Coronary artery (tissue), 2 donors: ENCODE data around the gene GNA14.
"Not testable (repeated sequence)": the region's sequence is repeated elsewhere in the genome, so short reads cannot be mapped to it uniquely, and the experiment has no call there.

Experiments used
- DNase-seq: peaks from one replicate; pipeline ENCODE4 v3.0.0-alpha.2; 2017; ENCODE audit warnings: low spot score
- H3K27ac ChIP-seq, 2 donors: fragments of 200-600 bp; sonication (generic); one replicate each; pipeline ENCODE4 v1.5.1; 2016 to 2019
- H3K4me3 ChIP-seq: fragments of 200-600 bp; sonication (generic); 2 replicates; pipeline ENCODE4 v1.5.1; 2016; ENCODE audit warnings: mild to moderate bottlenecking, moderate library complexity
- TF ChIP-seq, protein P1 (sequence below): fragments of 200-600 bp; sonication (generic); IDR thresholded peaks from one replicate; pipeline ENCODE4 v1.5.1; 2019; ENCODE audit warnings: antibody characterized with exemption

The GNA14 gene

DNA sequence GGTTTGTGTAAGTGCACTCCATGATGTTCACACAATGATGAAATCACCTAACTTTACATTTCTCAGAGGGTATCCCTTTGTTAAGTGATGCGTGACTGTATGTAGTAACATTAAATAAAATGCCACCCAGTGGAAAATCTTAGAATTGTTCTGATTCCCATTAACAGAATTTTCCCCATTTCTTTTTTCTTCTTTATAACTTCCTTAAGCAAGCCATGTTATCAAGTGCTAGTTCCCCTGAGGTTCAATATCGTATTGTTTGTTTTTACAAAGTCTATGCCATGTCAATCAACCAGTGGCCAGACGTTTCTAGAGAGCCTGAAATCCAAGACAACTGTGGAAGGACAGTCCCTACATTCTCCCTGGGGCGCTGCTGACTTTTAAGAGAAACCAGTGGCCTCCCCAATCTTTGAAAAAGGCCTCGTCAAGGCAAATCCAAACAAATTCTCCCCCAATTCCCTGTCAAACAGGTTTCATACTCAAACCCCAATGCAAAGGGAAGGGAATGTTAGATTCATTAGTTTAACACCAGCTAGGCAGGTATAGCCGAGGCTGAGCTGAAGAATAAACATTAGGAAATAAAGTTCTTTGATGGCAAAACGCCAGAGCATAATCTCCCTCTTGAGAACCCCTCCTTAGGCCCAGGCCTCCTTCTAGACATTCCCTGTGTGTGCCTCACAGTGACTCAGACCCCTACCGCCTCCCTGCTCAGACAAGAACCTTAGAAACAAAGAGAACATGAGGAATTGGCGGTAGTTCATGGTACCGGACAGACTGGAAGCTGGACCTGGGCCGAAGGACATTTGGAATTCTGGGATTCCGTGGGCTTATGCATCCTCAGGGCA, 198.7 kb downstream of the GNA14 start:
- TF ChIP-seq, protein P1, sequence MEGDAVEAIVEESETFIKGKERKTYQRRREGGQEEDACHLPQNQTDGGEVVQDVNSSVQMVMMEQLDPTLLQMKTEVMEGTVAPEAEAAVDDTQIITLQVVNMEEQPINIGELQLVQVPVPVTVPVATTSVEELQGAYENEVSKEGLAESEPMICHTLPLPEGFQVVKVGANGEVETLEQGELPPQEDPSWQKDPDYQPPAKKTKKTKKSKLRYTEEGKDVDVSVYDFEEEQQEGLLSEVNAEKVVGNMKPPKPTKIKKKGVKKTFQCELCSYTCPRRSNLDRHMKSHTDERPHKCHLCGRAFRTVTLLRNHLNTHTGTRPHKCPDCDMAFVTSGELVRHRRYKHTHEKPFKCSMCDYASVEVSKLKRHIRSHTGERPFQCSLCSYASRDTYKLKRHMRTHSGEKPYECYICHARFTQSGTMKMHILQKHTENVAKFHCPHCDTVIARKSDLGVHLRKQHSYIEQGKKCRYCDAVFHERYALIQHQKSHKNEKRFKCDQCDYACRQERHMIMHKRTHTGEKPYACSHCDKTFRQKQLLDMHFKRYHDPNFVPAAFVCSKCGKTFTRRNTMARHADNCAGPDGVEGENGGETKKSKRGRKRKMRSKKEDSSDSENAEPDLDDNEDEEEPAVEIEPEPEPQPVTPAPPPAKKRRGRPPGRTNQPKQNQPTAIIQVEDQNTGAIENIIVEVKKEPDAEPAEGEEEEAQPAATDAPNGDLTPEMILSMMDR, result no peak
- no peak overlapping the region for H3K4me3 ChIP-seq
- no peak for DNase-seq
- no peak overlapping the region for H3K27ac ChIP-seq

DNA sequence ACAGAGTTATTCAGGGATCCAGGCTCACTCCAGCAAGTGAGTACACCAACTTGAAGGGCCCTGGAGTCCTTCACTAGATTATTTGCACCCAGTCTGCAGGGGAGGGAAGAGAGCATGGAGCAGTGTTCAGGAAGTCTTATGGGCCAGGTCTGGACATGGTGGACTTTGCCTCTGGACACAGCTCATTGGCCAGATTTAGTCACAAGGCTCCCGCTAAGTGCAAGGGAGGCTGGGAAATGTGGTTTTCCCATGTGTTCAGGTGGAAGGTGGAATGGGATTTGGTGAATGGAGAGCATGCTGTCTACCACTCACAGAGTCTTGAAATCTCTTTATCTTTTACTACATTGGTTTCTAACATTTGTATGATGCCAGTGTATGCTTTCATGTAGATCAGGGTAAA, 200.5 kb downstream of the GNA14 start:
- H3K27ac ChIP-seq, result no peak overlapping the region
- TF ChIP-seq, protein P1, result no peak
- DNase-seq, result no peak
- H3K4me3 ChIP-seq, result no peak overlapping the region

DNA sequence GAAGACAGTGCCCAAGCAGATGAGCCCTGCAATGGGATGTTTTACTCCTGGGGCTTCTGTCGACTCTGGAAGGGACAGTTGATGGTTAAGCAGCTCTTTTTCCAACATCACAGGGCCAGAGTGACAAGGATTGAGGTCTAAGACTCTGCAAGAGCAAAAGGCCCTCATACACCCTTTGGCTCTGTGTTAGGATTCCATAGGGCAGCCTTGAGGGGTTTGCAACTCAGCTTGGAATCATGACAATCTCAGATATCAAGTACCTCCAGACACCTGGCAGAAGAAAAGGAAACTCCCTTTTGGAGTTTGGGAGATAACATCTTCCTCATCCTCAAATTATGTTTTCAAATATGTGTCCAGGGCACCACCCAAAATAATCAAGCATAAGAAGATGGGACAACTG, 205.7 kb downstream of the GNA14 start:
- TF ChIP-seq, protein P1, result no peak
- no peak overlapping the region for H3K4me3 ChIP-seq
- H3K27ac ChIP-seq, result no peak overlapping the region
- DNase-seq, result no peak

DNA sequence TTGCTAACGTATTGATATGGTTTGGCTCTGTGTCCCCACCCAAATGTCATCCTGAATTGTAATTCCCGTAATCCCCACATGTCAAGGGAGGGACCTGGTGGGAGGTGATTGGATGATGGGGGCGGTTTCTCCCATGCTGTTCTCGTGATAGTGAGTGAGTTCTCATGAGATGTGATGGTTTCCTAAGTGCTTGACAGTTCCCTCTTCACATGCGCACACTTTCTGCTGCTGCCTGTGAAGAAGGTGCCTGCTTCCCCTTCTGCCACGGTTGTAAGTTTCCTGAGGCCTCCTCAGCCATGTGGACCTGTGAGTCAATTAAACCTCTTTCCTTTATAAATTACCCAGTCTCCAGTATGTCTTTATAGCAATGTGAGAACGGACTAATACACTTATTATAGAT, 207.0 kb downstream of the GNA14 start:
- DNase-seq, H3K27ac ChIP-seq: not testable (repeated sequence)

DNA sequence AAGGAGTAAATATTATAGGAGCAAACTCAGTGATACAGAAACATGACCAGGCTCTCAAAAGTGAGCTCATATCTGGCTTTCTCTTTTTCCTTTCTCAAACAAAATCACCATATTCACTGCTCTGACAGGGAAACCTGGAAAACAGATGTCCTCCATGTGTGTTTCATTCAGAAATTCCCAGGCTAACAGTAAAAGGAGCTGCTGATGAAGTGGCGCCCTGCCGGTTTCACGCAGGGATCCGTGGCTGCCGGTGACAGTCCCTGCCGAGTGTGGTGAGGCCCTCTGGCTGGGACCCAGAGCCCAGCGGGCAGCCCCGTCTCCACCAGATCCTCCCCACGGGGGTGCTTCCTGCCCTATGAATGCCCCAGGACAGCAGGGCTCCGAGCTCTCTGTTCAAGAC, 208.1 kb downstream of the GNA14 start:
- Histone ChIP-seq H3K27ac (no peak overlapping the region), H3K4me3 (no peak overlapping the region)
- TF ChIP-seq, protein P1, result no peak
- no peak for DNase-seq

More for the DNA sequence above, 207.0 kb downstream of the GNA14 start:
- not testable (repeated sequence) for H3K4me3 ChIP-seq

DNA sequence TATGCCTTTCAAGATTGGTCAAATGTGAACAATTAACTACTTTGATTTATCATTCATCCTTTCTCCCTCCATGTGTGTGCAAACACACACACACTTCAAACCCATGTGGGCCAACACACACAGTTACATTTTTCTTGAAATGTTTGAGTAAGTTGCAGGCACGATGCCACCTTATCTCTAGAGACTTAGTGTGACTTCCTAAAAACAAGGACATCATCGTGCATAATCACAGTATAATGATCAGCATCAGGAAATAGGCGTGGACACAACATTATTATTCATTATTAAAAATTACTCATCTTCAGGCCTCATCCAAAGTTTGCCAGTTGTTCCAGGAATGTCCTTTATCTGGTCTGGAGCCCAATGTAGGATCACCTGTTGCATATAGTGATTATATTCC, 209.5 kb downstream of the GNA14 start:
- Histone ChIP-seq H3K4me3 (no peak overlapping the region), H3K27ac (no peak overlapping the region)
- TF ChIP-seq, protein P1, result no peak
- no peak for DNase-seq

DNA sequence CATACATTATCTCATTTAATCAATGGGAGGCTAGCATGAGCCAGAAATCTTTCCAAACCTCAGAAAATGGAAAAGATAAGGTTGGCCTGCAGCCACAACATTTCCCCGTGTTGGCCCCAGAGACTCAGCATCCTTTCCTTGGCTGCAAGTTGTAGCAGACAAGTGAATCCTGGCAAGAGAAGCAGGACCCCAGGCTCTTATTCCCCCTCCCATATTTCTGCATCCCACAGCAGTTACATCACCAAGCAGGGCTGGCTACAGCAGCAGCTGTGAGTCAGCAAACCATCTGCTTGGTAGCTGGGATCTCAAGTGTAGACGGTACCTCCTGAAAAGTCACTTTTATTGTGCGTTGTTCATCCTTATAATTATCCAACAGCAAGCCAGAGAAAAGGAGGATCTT, 212.4 kb downstream of the GNA14 start:
- TF ChIP-seq, protein P1, result no peak
- H3K27ac ChIP-seq, result no peak overlapping the region
- DNase-seq, result no peak
- no peak overlapping the region for H3K4me3 ChIP-seq
